ENCODE data around the gene VWA8.

VWA8 gene

DNA sequence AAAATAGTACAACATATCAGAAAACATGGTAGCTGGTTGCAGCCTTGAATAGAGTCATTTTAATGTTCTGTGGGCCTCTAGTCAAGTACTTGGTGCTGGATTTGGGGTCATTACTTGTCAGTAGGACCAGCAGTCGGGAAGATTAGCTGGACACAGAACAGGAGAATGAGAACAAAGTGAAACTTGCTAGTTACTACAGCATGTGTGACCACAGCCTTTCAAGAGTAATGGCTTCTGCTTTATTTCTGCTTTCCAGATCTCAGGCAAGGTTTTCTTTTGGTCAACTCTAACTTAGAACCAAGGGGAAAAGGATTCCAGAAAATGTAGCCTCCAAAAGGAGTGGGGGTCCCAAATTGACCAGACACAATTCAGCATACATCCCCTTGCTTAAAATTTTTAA, 17.1 kb upstream of the VWA8 start:
- Histone ChIP-seq H3K9me3 (ENCODE audit: control extremely low read depth in 1 of 5, control insufficient read depth in 4 of 5, insufficient read depth in 2 of 5, low read depth in 1 of 5, low read length in 4 of 5) (peaks cover 0 to 1% (median 0%) of the 10 kb centered on the region in 5 experiments), H3K4me3 (ENCODE audit: control insufficient read depth in 1 of 7, extremely low read depth in 1 of 7, insufficient read depth in 4 of 7, low read depth in 2 of 7, low read length in 6 of 7) (no peak overlapping the region), H3K27ac (ENCODE audit: insufficient read depth in 1 of 2, low read depth in 1 of 2, low read length in 2 of 2, poor library complexity in 1 of 2, severe bottlenecking in 2 of 2) (no peak overlapping the region), H3K4me1 (ENCODE audit: control extremely low read depth in 1 of 4, control insufficient read depth in 4 of 4, insufficient read depth in 4 of 4, low read length in 3 of 4) (peaks cover 0 to 5% (median 0%) of the 10 kb centered on the region in 4 experiments), H3K27me3 (replicated peaks in 2 of 5; ENCODE audit: control insufficient read depth in 4 of 5, insufficient read depth in 5 of 5, low read length in 4 of 5) (no peaks in the 10 kb centered on the region), H3K36me3 (ENCODE audit: control insufficient read depth in 4 of 4, insufficient read depth in 4 of 4, low read length in 3 of 4) (no peaks in the 10 kb centered on the region)
- ChIA-PET CTCF (no interaction called here), POLR2A (no interaction called here)
- 89% methylated on average over 1 of the region's 1 CpG for WGBS (ENCODE audit: insufficient coverage)
- DNase-seq, result no peak

DNA sequence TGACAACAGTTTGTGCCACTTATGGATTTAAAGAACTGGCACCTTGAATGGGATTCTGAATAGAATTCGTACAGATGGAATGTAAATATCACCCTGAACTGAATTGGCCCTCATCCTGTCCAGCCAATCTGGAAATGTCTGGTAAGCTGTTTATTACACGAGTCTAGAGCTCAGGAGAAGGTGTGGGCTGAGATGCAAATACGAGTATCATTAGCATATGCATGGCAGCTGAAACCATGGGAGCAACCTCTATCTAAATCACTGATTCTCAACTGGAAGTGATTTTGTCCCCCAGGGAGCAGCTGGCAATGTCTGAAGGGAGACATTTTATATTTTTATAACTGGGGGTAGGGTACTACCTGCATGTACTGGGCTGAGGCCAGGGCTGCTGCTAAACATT, 15.6 kb upstream of the VWA8 start:
- Histone ChIP-seq H3K27ac (ENCODE audit: insufficient read depth in 1 of 2, low read depth in 1 of 2, low read length in 2 of 2, poor library complexity in 1 of 2, severe bottlenecking in 2 of 2) (no peak overlapping the region), H3K9me3 (ENCODE audit: control extremely low read depth in 1 of 5, control insufficient read depth in 4 of 5, insufficient read depth in 2 of 5, low read depth in 1 of 5, low read length in 4 of 5) (no peaks in the 10 kb centered on the region), H3K4me3 (ENCODE audit: control insufficient read depth in 1 of 7, extremely low read depth in 1 of 7, insufficient read depth in 4 of 7, low read depth in 2 of 7, low read length in 6 of 7) (no peak overlapping the region), H3K27me3 (replicated peaks in 2 of 5; ENCODE audit: control insufficient read depth in 4 of 5, insufficient read depth in 5 of 5, low read length in 4 of 5) (no peaks in the 10 kb centered on the region), H3K4me1 (ENCODE audit: control extremely low read depth in 1 of 4, control insufficient read depth in 4 of 4, insufficient read depth in 4 of 4, low read length in 3 of 4) (peaks cover 0 to 9% (median 0%) of the 10 kb centered on the region in 4 experiments), H3K36me3 (ENCODE audit: control insufficient read depth in 4 of 4, insufficient read depth in 4 of 4, low read length in 3 of 4) (no peaks in the 10 kb centered on the region)
- ChIA-PET CTCF (interaction anchor here (0.6 to 1.0 kb wide), 2 partner anchors 13 to 308 kb away, joined by 3 read pairs; no protein-coding TSS in a partner anchor), POLR2A (no interaction called here)
- DNase-seq, result no peak
- WGBS (ENCODE audit: insufficient coverage), result 100% methylated on average over 3 of the region's 3 CpGs

DNA sequence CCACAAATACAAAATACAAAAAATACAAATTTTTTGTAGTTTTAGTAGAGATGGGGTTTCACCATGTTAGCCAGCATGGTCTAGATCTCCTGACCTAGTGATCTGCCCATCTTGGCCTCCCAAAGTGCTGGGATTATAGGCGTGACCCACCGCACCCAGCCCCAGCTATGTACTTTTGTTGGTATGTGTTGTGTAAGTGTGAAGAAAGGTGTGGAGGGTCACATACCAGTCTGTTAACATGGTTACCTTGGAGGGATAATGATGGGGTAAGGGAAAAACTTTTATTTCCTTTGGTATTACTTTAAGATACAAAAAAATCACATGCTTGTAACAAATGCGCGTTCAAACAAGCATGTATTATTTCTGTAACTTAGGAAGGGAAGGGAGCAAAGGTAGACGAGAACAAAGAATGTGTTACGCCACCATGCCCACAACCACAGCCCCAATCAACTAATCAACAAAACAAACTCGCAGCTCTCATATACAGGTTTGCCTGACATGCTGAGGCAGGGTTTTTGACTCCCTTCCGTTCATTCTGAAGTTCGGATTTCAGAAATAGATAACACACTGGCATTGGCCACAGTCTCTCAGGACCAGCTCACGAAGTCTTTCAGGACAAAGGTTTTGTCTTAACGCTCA, 13.5 kb upstream of the VWA8 start:
- POLR2A ChIA-PET, result no interaction called here
- Histone ChIP-seq H3K27me3 (replicated peaks in 2 of 5; ENCODE audit: control insufficient read depth in 4 of 5, insufficient read depth in 5 of 5, low read length in 4 of 5) (no peaks in the 10 kb centered on the region), H3K4me1 (ENCODE audit: control extremely low read depth in 1 of 4, control insufficient read depth in 4 of 4, insufficient read depth in 4 of 4, low read length in 3 of 4) (peaks cover 0 to 22% (median 6%) of the 10 kb centered on the region in 4 experiments), H3K27ac (ENCODE audit: insufficient read depth in 1 of 2, low read depth in 1 of 2, low read length in 2 of 2, poor library complexity in 1 of 2, severe bottlenecking in 2 of 2) (no peak overlapping the region), H3K36me3 (ENCODE audit: control insufficient read depth in 4 of 4, insufficient read depth in 4 of 4, low read length in 3 of 4) (no peaks in the 10 kb centered on the region), H3K4me3 (ENCODE audit: control insufficient read depth in 1 of 7, extremely low read depth in 1 of 7, insufficient read depth in 4 of 7, low read depth in 2 of 7, low read length in 6 of 7) (no peak overlapping the region), H3K9me3 (ENCODE audit: control extremely low read depth in 1 of 5, control insufficient read depth in 4 of 5, insufficient read depth in 2 of 5, low read depth in 1 of 5, low read length in 4 of 5) (no peaks in the 10 kb centered on the region)
- no peak for DNase-seq
- CTCF ChIA-PET, result interaction anchor here (1.3 kb wide), 1 partner anchor 10 kb away, joined by 4 read pairs; no protein-coding TSS in a partner anchor
- 100% methylated on average over 5 of the region's 11 CpGs for WGBS (ENCODE audit: insufficient coverage)

DNA sequence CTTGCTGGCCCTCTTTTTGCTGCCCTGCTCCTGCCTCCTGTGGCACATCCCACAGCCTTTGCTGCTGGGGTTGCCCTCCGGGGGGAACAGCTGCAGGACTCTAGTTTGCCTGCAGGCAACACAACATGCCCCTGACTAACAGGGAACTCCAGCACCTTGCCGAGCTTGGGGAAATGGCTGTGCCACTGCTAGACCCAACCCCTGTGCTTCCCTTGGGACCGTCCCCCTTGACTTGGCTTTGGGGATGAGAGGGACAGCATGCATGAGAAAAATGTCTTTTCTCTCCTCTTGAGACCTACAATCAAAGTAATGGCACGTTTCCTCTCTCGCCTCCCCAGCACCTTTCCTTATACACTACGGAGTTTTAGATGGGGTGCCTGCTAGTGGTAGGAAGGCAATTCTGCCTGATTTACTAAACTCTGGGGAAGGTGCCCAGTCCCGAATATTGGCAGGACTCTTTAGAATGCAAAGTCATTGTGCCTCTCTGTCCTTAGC, 12.4 kb upstream of the VWA8 start:
- no peak for DNase-seq
- Histone ChIP-seq H3K36me3 (ENCODE audit: control insufficient read depth in 4 of 4, insufficient read depth in 4 of 4, low read length in 3 of 4) (no peaks in the 10 kb centered on the region), H3K9me3 (ENCODE audit: control extremely low read depth in 1 of 5, control insufficient read depth in 4 of 5, insufficient read depth in 2 of 5, low read depth in 1 of 5, low read length in 4 of 5) (no peaks in the 10 kb centered on the region), H3K4me3 (ENCODE audit: control insufficient read depth in 1 of 7, extremely low read depth in 1 of 7, insufficient read depth in 4 of 7, low read depth in 2 of 7, low read length in 6 of 7) (no peak overlapping the region), H3K27me3 (replicated peaks in 2 of 5; ENCODE audit: control insufficient read depth in 4 of 5, insufficient read depth in 5 of 5, low read length in 4 of 5) (no peaks in the 10 kb centered on the region), H3K27ac (ENCODE audit: insufficient read depth in 1 of 2, low read depth in 1 of 2, low read length in 2 of 2, poor library complexity in 1 of 2, severe bottlenecking in 2 of 2) (no peak overlapping the region), H3K4me1 (ENCODE audit: control extremely low read depth in 1 of 4, control insufficient read depth in 4 of 4, insufficient read depth in 4 of 4, low read length in 3 of 4) (peaks cover 0 to 22% (median 6%) of the 10 kb centered on the region in 4 experiments)
- CTCF ChIA-PET, result interaction anchor here (1.3 kb wide), 1 partner anchor 9 kb away, joined by 4 read pairs; no protein-coding TSS in a partner anchor
- POLR2A ChIA-PET, result no interaction called here
- WGBS (ENCODE audit: insufficient coverage), result 100% methylated on average over 7 of the region's 7 CpGs

DNA sequence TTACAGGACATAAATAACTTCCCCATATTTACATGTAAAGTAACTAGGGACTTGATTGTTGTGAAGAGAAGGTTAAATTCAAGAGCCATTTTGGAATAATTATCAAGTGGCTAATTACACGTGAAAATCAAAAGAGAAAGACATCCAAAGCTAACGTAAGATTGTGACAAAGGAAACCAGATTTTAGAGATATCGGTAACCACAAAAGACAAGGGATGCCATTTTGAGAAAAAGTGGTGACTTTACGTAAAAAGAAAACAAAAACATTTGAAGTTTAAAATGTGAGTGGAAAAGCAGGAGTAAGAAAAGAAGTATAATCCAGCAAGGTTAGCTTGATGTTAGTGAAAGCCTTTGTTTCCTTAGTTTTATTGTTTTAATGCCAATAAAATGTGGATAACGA, 10.9 kb upstream of the VWA8 start:
- no peaks in the 10 kb centered on the region for H3K27me3 ChIP-seq (replicated peaks in 2 of 5; ENCODE audit: control insufficient read depth in 4 of 5, insufficient read depth in 5 of 5, low read length in 4 of 5)
- no peak overlapping the region for H3K27ac ChIP-seq (ENCODE audit: insufficient read depth in 1 of 2, low read depth in 1 of 2, low read length in 2 of 2, poor library complexity in 1 of 2, severe bottlenecking in 2 of 2)
- no peaks in the 10 kb centered on the region for H3K36me3 ChIP-seq (ENCODE audit: control insufficient read depth in 4 of 4, insufficient read depth in 4 of 4, low read length in 3 of 4)
- no peak overlapping the region for H3K4me3 ChIP-seq (ENCODE audit: control insufficient read depth in 1 of 7, extremely low read depth in 1 of 7, insufficient read depth in 4 of 7, low read depth in 2 of 7, low read length in 6 of 7)
- ChIA-PET POLR2A (interaction anchor here (1.4 kb wide), 1 partner anchor 11 kb away, joined by 3 read pairs; the partner anchor contains the start of gene VWA8), CTCF (no interaction called here)
- no peaks in the 10 kb centered on the region for H3K9me3 ChIP-seq (ENCODE audit: control extremely low read depth in 1 of 5, control insufficient read depth in 4 of 5, insufficient read depth in 2 of 5, low read depth in 1 of 5, low read length in 4 of 5)
- peaks cover 0 to 17% (median 6%) of the 10 kb centered on the region in 4 experiments for H3K4me1 ChIP-seq (ENCODE audit: control extremely low read depth in 1 of 4, control insufficient read depth in 4 of 4, insufficient read depth in 4 of 4, low read length in 3 of 4)
- 72% methylated on average over 5 of the region's 5 CpGs for WGBS (ENCODE audit: insufficient coverage)
- DNase-seq, result no peak

DNA sequence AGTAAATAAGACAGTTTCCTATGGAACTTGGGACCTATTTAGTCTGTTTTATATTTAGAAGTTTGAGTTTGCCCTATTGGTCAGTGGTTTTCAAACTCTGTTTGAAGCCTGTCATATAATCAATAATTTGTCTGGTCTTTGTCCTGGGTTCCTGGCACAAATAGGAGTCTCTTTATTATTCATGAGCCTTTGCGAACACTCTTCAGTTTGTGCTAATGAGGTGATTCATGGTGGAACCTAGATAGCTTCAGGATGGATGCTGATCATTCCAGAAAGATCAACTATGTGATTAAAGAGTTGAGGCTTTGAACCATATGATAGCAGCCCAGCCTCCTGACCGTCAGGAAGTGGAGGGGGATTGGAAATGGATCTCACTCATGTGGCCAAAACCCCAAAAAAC, 10.0 kb upstream of the VWA8 start:
- CTCF ChIA-PET, result no interaction called here
- WGBS (ENCODE audit: insufficient coverage), result 100% methylated on average over 1 of the region's 2 CpGs
- H3K9me3 ChIP-seq (ENCODE audit: control extremely low read depth in 1 of 5, control insufficient read depth in 4 of 5, insufficient read depth in 2 of 5, low read depth in 1 of 5, low read length in 4 of 5), result no peaks in the 10 kb centered on the region
- no peak overlapping the region for H3K27ac ChIP-seq (ENCODE audit: insufficient read depth in 1 of 2, low read depth in 1 of 2, low read length in 2 of 2, poor library complexity in 1 of 2, severe bottlenecking in 2 of 2)
- H3K4me3 ChIP-seq (ENCODE audit: control insufficient read depth in 1 of 7, extremely low read depth in 1 of 7, insufficient read depth in 4 of 7, low read depth in 2 of 7, low read length in 6 of 7), result no peak overlapping the region
- DNase-seq, result no peak
- H3K36me3 ChIP-seq (ENCODE audit: control insufficient read depth in 4 of 4, insufficient read depth in 4 of 4, low read length in 3 of 4), result no peaks in the 10 kb centered on the region
- POLR2A ChIA-PET, result interaction anchor here (1.4 kb wide), 1 partner anchor 10 kb away, joined by 3 read pairs; the partner anchor contains the start of gene VWA8
- no peaks in the 10 kb centered on the region for H3K27me3 ChIP-seq (replicated peaks in 2 of 5; ENCODE audit: control insufficient read depth in 4 of 5, insufficient read depth in 5 of 5, low read length in 4 of 5)
- peaks cover 0 to 17% (median 6%) of the 10 kb centered on the region in 4 experiments for H3K4me1 ChIP-seq (ENCODE audit: control extremely low read depth in 1 of 4, control insufficient read depth in 4 of 4, insufficient read depth in 4 of 4, low read length in 3 of 4)

DNA sequence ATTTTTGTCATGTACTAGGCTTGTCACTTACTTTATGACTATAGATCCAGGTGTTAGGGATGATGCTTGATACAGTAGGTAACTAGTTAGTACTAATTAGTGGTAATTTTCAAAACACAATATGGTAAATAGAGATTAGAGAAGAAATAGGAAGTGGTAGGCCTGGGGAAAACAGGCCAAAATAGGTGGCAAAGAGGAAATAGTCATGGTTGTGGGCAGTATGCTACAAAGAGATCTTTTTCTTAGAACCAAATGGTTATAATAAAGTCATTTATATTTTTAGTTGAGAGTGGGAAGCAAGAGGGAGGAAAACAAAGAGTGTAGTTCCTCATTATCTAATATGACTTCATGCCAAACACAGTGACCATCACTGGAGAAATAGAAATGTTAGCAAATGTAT, 9.1 kb upstream of the VWA8 start:
- CTCF ChIA-PET, result no interaction called here
- peak in 2 of 3 donors; percentile 50 to 59 for DNase-seq

More for the DNA sequence above, 9.1 kb upstream of the VWA8 start:
- Histone ChIP-seq H3K27ac (ENCODE audit: insufficient read depth in 1 of 2, low read depth in 1 of 2, low read length in 2 of 2, poor library complexity in 1 of 2, severe bottlenecking in 2 of 2) (no peak overlapping the region), H3K9me3 (ENCODE audit: control extremely low read depth in 1 of 5, control insufficient read depth in 4 of 5, insufficient read depth in 2 of 5, low read depth in 1 of 5, low read length in 4 of 5) (no peaks in the 10 kb centered on the region), H3K36me3 (ENCODE audit: control insufficient read depth in 4 of 4, insufficient read depth in 4 of 4, low read length in 3 of 4) (no peaks in the 10 kb centered on the region), H3K27me3 (replicated peaks in 2 of 5; ENCODE audit: control insufficient read depth in 4 of 5, insufficient read depth in 5 of 5, low read length in 4 of 5) (no peaks in the 10 kb centered on the region), H3K4me3 (ENCODE audit: control insufficient read depth in 1 of 7, extremely low read depth in 1 of 7, insufficient read depth in 4 of 7, low read depth in 2 of 7, low read length in 6 of 7) (no peak overlapping the region), H3K4me1 (ENCODE audit: control extremely low read depth in 1 of 4, control insufficient read depth in 4 of 4, insufficient read depth in 4 of 4, low read length in 3 of 4) (peaks cover 0 to 17% (median 6%) of the 10 kb centered on the region in 4 experiments)
- POLR2A ChIA-PET, result no interaction called here

Measured in common myeloid progenitor, CD34-positive (primary cell).